COR-L47 (cell line): ENCODE measurements around the gene GPR50.

Source experiments
- DNase-seq: peaks from one replicate; lab custom pipeline; 2025; lab: John Stamatoyannopoulos, UW

Gene GPR50

DNA sequence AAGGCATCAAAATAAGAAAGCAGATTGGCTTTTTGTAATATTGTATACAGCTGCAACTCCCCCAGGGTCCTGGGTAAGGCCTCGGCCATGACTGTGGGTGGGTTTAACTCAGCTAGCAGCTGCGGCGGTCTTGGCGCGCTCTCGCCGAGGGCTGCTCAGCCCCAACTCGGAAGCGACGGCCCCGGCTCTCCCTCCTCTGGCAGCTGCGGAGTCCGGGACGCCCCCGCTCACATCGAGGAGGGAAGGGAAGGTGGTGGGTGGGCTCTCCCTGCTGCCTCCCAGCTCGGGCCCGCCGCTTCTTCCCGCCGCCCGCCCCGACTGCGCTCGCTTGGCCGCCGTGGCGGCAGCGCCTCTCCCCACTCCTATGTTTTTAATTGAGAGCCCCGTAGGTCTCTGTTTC, 51.2 kb downstream of the GPR50 start:
- DNase-seq: no peak

DNA sequence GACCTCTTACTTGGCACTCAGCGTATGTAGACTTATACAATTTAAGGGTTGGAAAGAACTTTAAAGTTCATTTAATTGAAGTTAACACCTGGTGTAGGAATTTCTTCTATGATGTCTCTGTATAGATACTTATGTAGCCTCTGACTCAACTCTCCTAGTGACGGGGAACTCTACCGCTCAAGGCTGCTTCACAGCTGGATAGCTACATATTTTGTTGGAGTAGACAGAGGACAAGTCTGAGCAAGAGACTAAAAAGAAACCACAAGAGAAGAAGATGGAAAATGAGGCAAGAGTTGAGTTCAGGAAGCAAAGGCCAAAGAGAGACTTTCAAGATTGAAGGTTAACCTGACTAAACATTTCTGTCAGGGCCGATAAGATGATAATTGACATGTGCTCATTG, 52.6 kb downstream of the GPR50 start:
- DNase-seq: no peak
